ENCODE data around the gene C10orf62. TPM values are rescaled to one million over a fixed set of nuclear protein-coding genes. Genes with fewer than 3 reads are reported as not detected.

C10orf62 gene
- total and polyA plus RNA-seq, 2 of the 8 experiments (the other 6 are each of a cell fraction or from before 2014, with no cell fraction given), result 0.05 TPM; not detected in 1

- TF ChIP-seq CTCF (IDR thresholded peaks at IDR 0.05; ENCODE audit: control extremely low read depth in 1 of 3, insufficient read depth in 1 of 3, low read depth in 1 of 3, low read length in 3 of 3), result no peak
- TF ChIP-seq POLR2A (IDR thresholded peaks at IDR 0.05; ENCODE audit: control extremely low read depth in 1 of 2, low read depth in 2 of 2, low read length in 2 of 2), result peak in 1 of 2 experiments; percentile 40; a peak in 1 of 3 replicates
- TF ChIP-seq KDM1A (IDR thresholded peaks at IDR 0.05; ENCODE audit: borderline replicate concordance, low read length), result no peak
- no peak for TF ChIP-seq TCF12 (IDR thresholded peaks at IDR 0.05; ENCODE audit: low read depth, low read length)
- peak; percentile 71; the same call in 1 of the 2 replicates for TF ChIP-seq PHF8 (conservative IDR thresholded peaks at IDR 0.05; ENCODE audit: low read depth, low read length)
- TF ChIP-seq MAFK (IDR thresholded peaks at IDR 0.05; ENCODE audit: low read depth, low read length), result no peak
- TF ChIP-seq SIX5 (IDR thresholded peaks at IDR 0.05; ENCODE audit: low read depth, low read length), result peak; percentile 43
- TF ChIP-seq RNF2 (IDR thresholded peaks at IDR 0.05; ENCODE audit: borderline replicate concordance, low read depth, low read length, missing control alignments, poor library complexity, severe bottlenecking), result no peak
- TF ChIP-seq TAF7 (optimal IDR thresholded peaks at IDR 0.05; ENCODE audit: borderline replicate concordance, low read depth, low read length), result peak; percentile 18
- peak; percentile 57 for TF ChIP-seq BACH1 (IDR thresholded peaks at IDR 0.05; ENCODE audit: low read length)
- TF ChIP-seq ATF3 (IDR thresholded peaks at IDR 0.05; ENCODE audit: insufficient read depth, low read depth, low read length), result no peak
- no peak for TF ChIP-seq POU5F1 (IDR thresholded peaks at IDR 0.05; ENCODE audit: low read depth, low read length)
- TF ChIP-seq TAF1 (IDR thresholded peaks at IDR 0.05; ENCODE audit: low read depth, low read length), result peak; percentile 75; the same call in 1 of the 2 replicates
- no peak for TF ChIP-seq CBX8 (IDR thresholded peaks at IDR 0.05; ENCODE audit: borderline replicate concordance, low read depth, low read length)
- no peak for TF ChIP-seq RFX5 (IDR thresholded peaks at IDR 0.05; ENCODE audit: borderline replicate concordance, low read depth, low read length)
- no peak; the same call in 1 of the 2 replicates for TF ChIP-seq SRF (IDR thresholded peaks at IDR 0.05; ENCODE audit: low read depth, low read length)
- peak; percentile 56; the same call in 1 of the 2 replicates for TF ChIP-seq CEBPB (IDR thresholded peaks at IDR 0.05; ENCODE audit: low read depth, low read length)
- no peak for TF ChIP-seq USF2 (IDR thresholded peaks at IDR 0.05; ENCODE audit: low read length)
- no peak for TF ChIP-seq ZNF274 (IDR thresholded peaks at IDR 0.05; ENCODE audit: borderline replicate concordance, extremely low read depth, low read length)
Measured at GRCh38 chr10:97632949-97633884, 43.7 kb downstream of the C10orf62 start, which contains the start of gene MORN4 (continued).
